OCI-LY7 (cell line): ENCODE measurements around the gene ZSCAN30.

ENCODE experiments used
- EZH2phosphoT487 ChIP-seq: fragments of 200-600 bp; sonication (generic); IDR thresholded peaks from 2 replicates; pipeline ENCODE4 v1.6.1; 2018; ENCODE audit warnings: low read depth, borderline replicate concordance, mild to moderate bottlenecking, mixed run types, antibody characterized with exemption, low read length, moderate library complexity, mixed read lengths
- TF ChIP-seq, protein P1 (sequence below): fragments of 200-600 bp; sonication (generic); conservative IDR thresholded peaks from 2 replicates; pipeline ENCODE4 v1.5.1; 2014; ENCODE audit warnings: mild to moderate bottlenecking, antibody characterized with exemption, low read length, moderate library complexity, mixed read lengths

DNA sequence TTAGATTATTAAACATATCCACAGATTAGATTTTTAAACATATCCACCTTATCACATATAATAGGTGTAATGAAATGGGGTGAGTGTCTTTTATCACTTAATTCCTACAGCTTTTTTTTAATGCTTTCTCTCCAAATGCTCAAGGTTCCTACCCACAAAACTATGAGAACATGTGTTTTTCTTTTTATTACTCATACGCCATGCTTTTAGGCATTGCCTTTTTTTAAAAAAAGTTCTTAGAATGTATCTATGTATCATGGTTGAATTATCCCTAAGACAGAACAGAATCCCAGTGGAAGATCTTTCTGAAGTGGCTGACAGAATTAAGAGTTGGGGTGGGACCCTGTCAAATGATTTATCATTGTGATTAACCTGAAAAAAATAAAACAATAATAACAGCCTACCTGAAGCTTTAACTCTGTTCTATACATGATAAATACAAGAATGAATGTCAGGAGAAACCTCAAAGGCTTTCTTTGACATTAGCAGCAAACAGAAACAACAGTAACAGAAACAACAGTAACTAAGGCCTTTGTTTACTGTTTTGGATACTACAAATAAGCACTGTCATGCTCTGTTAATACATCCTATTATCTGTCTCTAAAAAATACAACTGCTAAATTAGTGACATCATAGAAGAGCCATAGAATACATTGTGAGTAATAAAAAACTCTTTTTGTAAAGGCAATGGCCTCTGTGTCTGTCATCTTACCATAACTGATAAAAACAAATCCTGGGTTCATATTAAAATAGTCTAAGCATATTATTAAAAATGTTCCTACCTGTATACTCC lies 53.3 kb downstream of the ZSCAN30 start:
- TF ChIP-seq, protein P1, sequence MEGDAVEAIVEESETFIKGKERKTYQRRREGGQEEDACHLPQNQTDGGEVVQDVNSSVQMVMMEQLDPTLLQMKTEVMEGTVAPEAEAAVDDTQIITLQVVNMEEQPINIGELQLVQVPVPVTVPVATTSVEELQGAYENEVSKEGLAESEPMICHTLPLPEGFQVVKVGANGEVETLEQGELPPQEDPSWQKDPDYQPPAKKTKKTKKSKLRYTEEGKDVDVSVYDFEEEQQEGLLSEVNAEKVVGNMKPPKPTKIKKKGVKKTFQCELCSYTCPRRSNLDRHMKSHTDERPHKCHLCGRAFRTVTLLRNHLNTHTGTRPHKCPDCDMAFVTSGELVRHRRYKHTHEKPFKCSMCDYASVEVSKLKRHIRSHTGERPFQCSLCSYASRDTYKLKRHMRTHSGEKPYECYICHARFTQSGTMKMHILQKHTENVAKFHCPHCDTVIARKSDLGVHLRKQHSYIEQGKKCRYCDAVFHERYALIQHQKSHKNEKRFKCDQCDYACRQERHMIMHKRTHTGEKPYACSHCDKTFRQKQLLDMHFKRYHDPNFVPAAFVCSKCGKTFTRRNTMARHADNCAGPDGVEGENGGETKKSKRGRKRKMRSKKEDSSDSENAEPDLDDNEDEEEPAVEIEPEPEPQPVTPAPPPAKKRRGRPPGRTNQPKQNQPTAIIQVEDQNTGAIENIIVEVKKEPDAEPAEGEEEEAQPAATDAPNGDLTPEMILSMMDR = no peak
- no peak for TF ChIP-seq EZH2phosphoT487
